RWPE1 (cell line): Measurements from ENCODE around the gene WDR7.

Experiments used
- CTCF ChIA-PET: fragments of 350-600 bp; sonication (Branson Sonifier 250); formaldehyde crosslinking; extraction: SDS; loops from one replicate; lab custom pipeline; 2021; lab: Yijun Ruan, JAX
- POLR2A ChIA-PET: fragments of 400-600 bp; formaldehyde crosslinking; extraction: SDS; loops from one replicate; lab custom pipeline; 2020; ENCODE audit warnings: antibody characterized with exemption; ENCODE audit not compliant: low non-redundant PET; lab: Yijun Ruan, JAX
- DNase-seq: peaks from one replicate; pipeline ENCODE4 v3.0.0; 2012; ENCODE audit warnings: low spot score
- H3K27ac ChIP-seq: fragments of 450-650 bp; 2 replicates; pipeline ENCODE4 v1.5.1; 2017
- TF ChIP-seq, protein P1 (sequence below): fragments of 450-650 bp; conservative IDR thresholded peaks from 2 replicates; pipeline ENCODE4 v1.5.1; 2017; ENCODE audit warnings: low read depth, mild to moderate bottlenecking

Gene WDR7

GRCh38 chr18:57027190-57027708, 376.1 kb downstream of the WDR7 start:
- POLR2A ChIA-PET = no interaction called here
- TF ChIP-seq, protein P1, sequence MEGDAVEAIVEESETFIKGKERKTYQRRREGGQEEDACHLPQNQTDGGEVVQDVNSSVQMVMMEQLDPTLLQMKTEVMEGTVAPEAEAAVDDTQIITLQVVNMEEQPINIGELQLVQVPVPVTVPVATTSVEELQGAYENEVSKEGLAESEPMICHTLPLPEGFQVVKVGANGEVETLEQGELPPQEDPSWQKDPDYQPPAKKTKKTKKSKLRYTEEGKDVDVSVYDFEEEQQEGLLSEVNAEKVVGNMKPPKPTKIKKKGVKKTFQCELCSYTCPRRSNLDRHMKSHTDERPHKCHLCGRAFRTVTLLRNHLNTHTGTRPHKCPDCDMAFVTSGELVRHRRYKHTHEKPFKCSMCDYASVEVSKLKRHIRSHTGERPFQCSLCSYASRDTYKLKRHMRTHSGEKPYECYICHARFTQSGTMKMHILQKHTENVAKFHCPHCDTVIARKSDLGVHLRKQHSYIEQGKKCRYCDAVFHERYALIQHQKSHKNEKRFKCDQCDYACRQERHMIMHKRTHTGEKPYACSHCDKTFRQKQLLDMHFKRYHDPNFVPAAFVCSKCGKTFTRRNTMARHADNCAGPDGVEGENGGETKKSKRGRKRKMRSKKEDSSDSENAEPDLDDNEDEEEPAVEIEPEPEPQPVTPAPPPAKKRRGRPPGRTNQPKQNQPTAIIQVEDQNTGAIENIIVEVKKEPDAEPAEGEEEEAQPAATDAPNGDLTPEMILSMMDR = no peak
- CTCF ChIA-PET = no interaction called here
- DNase-seq = no peak
- no peak overlapping the region for H3K27ac ChIP-seq

- H3K27ac ChIP-seq = no peak overlapping the region
- ChIA-PET POLR2A (no interaction called here), CTCF (no interaction called here)
- TF ChIP-seq, protein P1 = no peak
- no peak for DNase-seq
These were observed 378.6 kb downstream of the WDR7 start for GRCh38 chr18:57029761-57030160.

DNA sequence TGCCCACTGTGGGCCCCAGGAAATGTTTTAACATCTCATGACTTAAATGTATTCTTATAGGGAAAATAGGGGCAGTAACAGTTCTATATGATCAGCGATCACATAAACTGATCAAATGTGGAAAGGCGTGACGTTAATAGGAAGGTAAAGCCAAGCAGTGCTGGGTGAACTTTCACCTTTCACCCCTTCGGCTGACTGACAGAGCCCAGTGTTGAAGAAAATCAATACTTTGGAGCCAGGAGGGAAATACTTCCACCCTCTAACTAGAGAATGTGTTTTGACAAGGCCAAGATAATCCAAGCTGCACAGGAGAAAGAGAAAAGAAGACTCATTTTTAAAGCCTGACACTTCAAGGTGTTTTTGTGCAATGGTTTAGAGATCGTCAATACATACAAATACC, 379.3 kb downstream of the WDR7 start:
- CTCF ChIA-PET = no interaction called here
- TF ChIP-seq, protein P1 = no peak
- DNase-seq = no peak
- H3K27ac ChIP-seq = no peak overlapping the region
- POLR2A ChIA-PET = no interaction called here

DNA sequence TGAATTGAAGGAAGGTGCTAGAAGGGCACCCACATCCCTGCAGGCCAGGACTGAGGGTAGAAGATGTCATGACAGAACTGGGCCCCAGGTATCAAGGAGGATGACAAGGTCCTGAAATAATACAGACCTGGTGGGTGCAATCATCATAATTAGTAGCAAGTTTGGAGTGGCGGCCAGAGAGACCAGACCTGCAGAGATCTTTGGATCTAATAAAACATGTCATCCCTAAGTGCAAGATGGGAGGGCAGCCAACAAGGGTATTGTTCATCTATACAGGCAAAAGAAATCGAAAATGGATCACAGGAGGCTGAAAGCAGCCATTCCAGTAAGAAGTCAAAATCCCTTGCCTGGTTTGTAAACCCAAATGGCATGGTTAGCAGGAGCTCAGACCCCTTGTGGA, 384.4 kb downstream of the WDR7 start:
- POLR2A ChIA-PET = no interaction called here
- no peak for DNase-seq
- TF ChIP-seq, protein P1 = no peak
- CTCF ChIA-PET = no interaction called here
- no peak overlapping the region for H3K27ac ChIP-seq

- no peak for DNase-seq
- no peak overlapping the region for H3K27ac ChIP-seq
- CTCF ChIA-PET = no interaction called here
- TF ChIP-seq, protein P1 = no peak
- POLR2A ChIA-PET = no interaction called here
These were observed 387.2 kb downstream of the WDR7 start for GRCh38 chr18:57038395-57038794.

GRCh38 chr18:57040175-57040574, 389.0 kb downstream of the WDR7 start:
- TF ChIP-seq, protein P1 = no peak
- CTCF ChIA-PET = no interaction called here

More at GRCh38 chr18:57040175-57040574, 389.0 kb downstream of the WDR7 start:
- DNase-seq = no peak
- H3K27ac ChIP-seq = no peak overlapping the region
- POLR2A ChIA-PET = no interaction called here
